Endodermal cell (in vitro differentiated cells): ENCODE results near the gene LAMA4. TPM values are rescaled to one million over a fixed set of nuclear protein-coding genes. Genes with fewer than 3 reads are reported as not detected.

ENCODE experiments used
- DNase-seq: peaks from one replicate; pipeline ENCODE4 v3.0.0-alpha.2; 2017
- H3K27ac ChIP-seq: 2 replicates; pipeline ENCODE4 v1.5.1; 2013; ENCODE audit warnings: mild to moderate bottlenecking, low read depth, low read length, moderate library complexity
- H3K27me3 ChIP-seq: 2 replicates; pipeline ENCODE4 v1.6.1; 2013; ENCODE audit warnings: mild to moderate bottlenecking, low read length, moderate library complexity; ENCODE audit not compliant: insufficient read depth, control insufficient read depth, poor library complexity, severe bottlenecking
- H3K36me3 ChIP-seq: 2 replicates; pipeline ENCODE4 v1.7.0; 2013; ENCODE audit warnings: mild to moderate bottlenecking, low read length, moderate library complexity; ENCODE audit not compliant: control insufficient read depth, insufficient read depth
- H3K4me1 ChIP-seq: one replicate; pipeline ENCODE4 v1.7.0; 2013; ENCODE audit warnings: low read length; ENCODE audit not compliant: control insufficient read depth, insufficient read depth
- H3K4me3 ChIP-seq: 2 replicates; pipeline ENCODE4 v1.5.1; 2013; ENCODE audit warnings: mild to moderate bottlenecking, low read length, moderate library complexity
- H3K9ac ChIP-seq: 2 replicates; pipeline ENCODE4 v1.6.1; 2013; ENCODE audit warnings: mild to moderate bottlenecking, low read length, moderate library complexity; ENCODE audit not compliant: poor library complexity, severe bottlenecking; ENCODE audit errors: extremely low read depth
- H3K9me3 ChIP-seq: 2 replicates; pipeline ENCODE4 v1.6.1; 2013; ENCODE audit warnings: mild to moderate bottlenecking, low read length, moderate library complexity; ENCODE audit not compliant: control insufficient read depth
- H3K27ac Mint-ChIP-seq: 2 replicates; pipeline ENCODE4 v1.8.0; 2020; ENCODE audit warnings: mixed read lengths
- H3K27me3 Mint-ChIP-seq: 2 replicates; pipeline ENCODE4 v1.8.0; 2021; ENCODE audit warnings: mild to moderate bottlenecking, mixed read lengths; ENCODE audit not compliant: insufficient read depth
- H3K36me3 Mint-ChIP-seq: 2 replicates; pipeline ENCODE4 v1.8.0; 2020; ENCODE audit warnings: low read depth, mixed read lengths
- H3K4me1 Mint-ChIP-seq: 2 replicates; pipeline ENCODE4 v1.8.0; 2020; ENCODE audit warnings: mixed read lengths
- H3K4me3 Mint-ChIP-seq: 2 replicates; pipeline ENCODE4 v1.8.0; 2020; ENCODE audit warnings: mild to moderate bottlenecking, moderate library complexity, mixed read lengths
- H3K9me3 Mint-ChIP-seq: 2 replicates; pipeline ENCODE4 v1.8.0; 2020; ENCODE audit warnings: mild to moderate bottlenecking, mixed read lengths
- CTCF ChIP-seq: fragments of 200-600 bp; sonication (generic); conservative IDR thresholded peaks from 2 replicates; pipeline ENCODE4 v1.5.0; 2021; ENCODE audit warnings: antibody characterized with exemption, mild to moderate bottlenecking
- WGBS, 2 experiments: methylation state at CpG; one replicate each; pipeline versions ENCODE4 v1.1.5 to v1.1.7; 2013; ENCODE audit warnings: missing lambda C conversion rate in 2 of 2, mixed read lengths in 1 of 2; ENCODE audit not compliant: insufficient coverage in 1 of 2, insufficient read length in 1 of 2; 5-methylcytosine and 5-hydroxymethylcytosine counted together
- total RNA-seq, 2 donors: library from RNA; stranded (reverse); fragmentation: NEBNext Ultra II Directional in 1 of 2; extraction: Animal tissue kit (Norgen Biotek cat#: 25700) in 1 of 2; gene quantifications; 2 replicates in 1 of 2; 3 replicates in 1 of 2; pipeline ENCODE4 v1.2.1, GENCODE V29; 2021

The LAMA4 gene
- total RNA-seq, 2 donors from 2014 or later: 0.24 to 3.7 TPM

GRCh38 chr6:112061605-112062004 is 192.8 kb downstream of the LAMA4 start:
- Mint-ChIP-seq H3K4me3 (no peak overlapping the region), H3K9me3 (no peaks in the 10 kb centered on the region), H3K36me3 (no peaks in the 10 kb centered on the region), H3K27ac (no peak overlapping the region), H3K27me3 (peaks cover 14% of the 10 kb centered on the region), H3K4me1 (no peaks in the 10 kb centered on the region)
- H3K9me3 ChIP-seq: no peaks in the 10 kb centered on the region
- no peak for TF ChIP-seq CTCF
- H3K4me3 ChIP-seq: no peak overlapping the region
- H3K27me3 ChIP-seq: peaks cover 92% of the 10 kb centered on the region
- DNase-seq: no peak
- no peak overlapping the region for H3K9ac ChIP-seq
- WGBS, 2 experiments: 92 to 100% methylated on average over 4 of the region's 4 CpGs
- no peaks in the 10 kb centered on the region for H3K36me3 ChIP-seq
- peaks cover 3% of the 10 kb centered on the region for H3K4me1 ChIP-seq
- H3K27ac ChIP-seq: no peak overlapping the region

Other genes with a start within 250 kb of the LAMA4 start
- gene CCN6, start 200.5 kb downstream of the LAMA4 start, total RNA-seq: not detected
- gene TUBE1, start 167.1 kb downstream of the LAMA4 start, total RNA-seq: 10 to 100 TPM; 27.7 to 40.2 TPM
- 10 to 100 TPM; 21.0 to 24.3 TPM for gene FAM229B, start 167.0 kb downstream of the LAMA4 start, total RNA-seq
- not detected for gene RFPL4B, start 92.8 kb upstream of the LAMA4 start, total RNA-seq